Thoracic aorta (tissue), 2 donors: ENCODE measurements around the gene CDX1. TPM values are rescaled to one million over a fixed set of nuclear protein-coding genes. Genes with fewer than 3 reads are reported as not detected.

Experiments
- ATAC-seq: fragments of 150-250 bp; one replicate; pipeline ENCODE4 v1.8.0; 2017; ENCODE audit warnings: low read depth; ENCODE audit not compliant: insufficient number of reproducible peaks, low FRiP score
- DNase-seq: peaks from one replicate; pipeline ENCODE4 v3.0.0-alpha.2; 2020; ENCODE audit warnings: low spot score
- H3K27ac ChIP-seq, 2 donors: fragments of 200-600 bp; sonication (generic); 1 replicate in 1 of 2; 2 replicates in 1 of 2; pipeline ENCODE4 v1.5.1; 2016; ENCODE audit warnings: mild to moderate bottlenecking in 2 of 2, moderate library complexity in 2 of 2
- H3K27me3 ChIP-seq: fragments of 200-600 bp; sonication (generic); replicated peaks from 2 replicates; pipeline ENCODE4 v1.6.0; 2016; ENCODE audit warnings: mild to moderate bottlenecking; ENCODE audit not compliant: insufficient read depth
- H3K36me3 ChIP-seq: fragments of 200-600 bp; sonication (generic); one replicate; pipeline ENCODE4 v1.5.1; 2016
- H3K4me1 ChIP-seq, 2 donors: fragments of 200-600 bp; sonication (generic); 1 replicate in 1 of 2; 2 replicates in 1 of 2; pipeline versions ENCODE4 v1.5.1 to v1.6.0; 2016; ENCODE audit warnings: low read depth in 2 of 2, mild to moderate bottlenecking in 1 of 2; ENCODE audit not compliant: control insufficient read depth in 1 of 2
- H3K4me3 ChIP-seq: fragments of 200-600 bp; sonication (generic); 2 replicates; pipeline ENCODE4 v1.5.1; 2016; ENCODE audit warnings: mild to moderate bottlenecking
- H3K9me3 ChIP-seq: fragments of 200-600 bp; sonication (generic); 2 replicates; pipeline ENCODE4 v1.5.1; 2016
- CTCF ChIP-seq: fragments of 200-600 bp; sonication (generic); IDR thresholded peaks from one replicate; pipeline ENCODE4 v1.5.1; 2019; ENCODE audit warnings: antibody characterized with exemption
- total RNA-seq, 2 donors: library from RNA; depleted of rRNA; stranded (reverse); fragments of >200 nt; gene quantifications; one replicate each; pipeline versions ENCODE4 v1.1.0 to v1.2.3, GENCODE V29; 2016

The CDX1 gene
- total RNA-seq, 2 donors from 2014 or later, result not detected

- no peak for ATAC-seq
- no peaks in the 10 kb centered on the region for H3K27me3 ChIP-seq
- TF ChIP-seq CTCF, result no peak
Observed at GRCh38 chr5:150223474-150223873, 56.9 kb downstream of the CDX1 start.

DNA sequence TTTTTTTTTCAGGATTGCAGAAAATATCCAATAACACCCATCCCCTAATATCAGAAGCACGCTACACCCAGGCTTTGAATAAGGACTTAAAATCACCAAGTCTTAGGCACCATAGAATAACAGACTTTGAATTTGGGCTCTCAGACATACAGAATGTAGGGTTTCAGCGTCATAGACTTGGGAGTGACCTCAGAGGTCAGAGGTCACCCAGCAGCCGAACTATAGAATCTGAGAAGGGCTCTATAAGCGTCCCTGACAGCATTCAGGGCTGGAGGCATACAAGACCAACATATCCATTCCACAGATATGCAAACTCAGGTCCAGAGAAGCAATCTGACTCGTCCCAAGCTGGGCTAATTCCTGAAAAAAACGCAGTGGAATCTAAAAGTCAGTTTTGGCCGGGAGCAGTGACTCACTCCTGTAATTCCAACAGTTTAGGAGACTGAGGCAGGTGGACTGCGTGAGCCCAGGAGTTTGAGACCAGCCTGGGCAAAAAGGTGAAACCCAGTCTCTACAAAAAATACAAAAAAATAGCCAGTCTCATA lies 58.0 kb downstream of the CDX1 start:
- TF ChIP-seq CTCF, result no peak
- H3K27me3 ChIP-seq, result no peaks in the 10 kb centered on the region
- DNase-seq, result no peak
- no peaks in the 10 kb centered on the region for H3K4me1 ChIP-seq
- no peak overlapping the region for H3K27ac ChIP-seq
- no peaks in the 10 kb centered on the region for H3K9me3 ChIP-seq
- no peak for ATAC-seq
- no peak overlapping the region for H3K4me3 ChIP-seq
- no peaks in the 10 kb centered on the region for H3K36me3 ChIP-seq

More at GRCh38 chr5:150223474-150223873, 56.9 kb downstream of the CDX1 start:
- H3K4me1 ChIP-seq, result peaks cover 0 to under 1% of the 10 kb centered on the region in 2 donors
- H3K9me3 ChIP-seq, result no peaks in the 10 kb centered on the region
- no peaks in the 10 kb centered on the region for H3K36me3 ChIP-seq
- DNase-seq, result no peak
- H3K27ac ChIP-seq, result no peak overlapping the region
- no peak overlapping the region for H3K4me3 ChIP-seq

DNA sequence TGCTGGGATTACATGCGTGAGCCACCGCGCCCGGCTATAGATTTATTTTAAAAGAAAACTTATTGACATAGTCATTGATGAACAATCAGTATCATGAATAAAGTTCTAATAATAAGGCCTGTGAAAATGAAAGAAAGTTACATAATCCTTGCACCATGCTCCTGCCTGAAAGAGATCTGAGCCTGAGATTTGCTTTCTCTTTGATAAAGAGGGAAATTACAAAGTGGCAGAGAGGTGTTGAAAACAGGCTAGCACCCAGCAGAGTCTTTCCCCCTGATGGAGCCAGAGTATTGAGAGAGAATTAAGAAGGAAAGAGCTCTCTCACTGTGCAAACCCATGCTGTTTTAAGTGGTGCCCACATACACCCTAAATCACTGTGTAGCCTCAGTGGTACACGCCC lies 60.5 kb downstream of the CDX1 start:
- Histone ChIP-seq H3K9me3 (no peaks in the 10 kb centered on the region), H3K4me3 (no peak overlapping the region), H3K27ac (no peak overlapping the region), H3K4me1 (no peaks in the 10 kb centered on the region), H3K36me3 (no peaks in the 10 kb centered on the region), H3K27me3 (no peaks in the 10 kb centered on the region)
- no peak for TF ChIP-seq CTCF
- ATAC-seq (no peak), DNase-seq (no peak)

DNA sequence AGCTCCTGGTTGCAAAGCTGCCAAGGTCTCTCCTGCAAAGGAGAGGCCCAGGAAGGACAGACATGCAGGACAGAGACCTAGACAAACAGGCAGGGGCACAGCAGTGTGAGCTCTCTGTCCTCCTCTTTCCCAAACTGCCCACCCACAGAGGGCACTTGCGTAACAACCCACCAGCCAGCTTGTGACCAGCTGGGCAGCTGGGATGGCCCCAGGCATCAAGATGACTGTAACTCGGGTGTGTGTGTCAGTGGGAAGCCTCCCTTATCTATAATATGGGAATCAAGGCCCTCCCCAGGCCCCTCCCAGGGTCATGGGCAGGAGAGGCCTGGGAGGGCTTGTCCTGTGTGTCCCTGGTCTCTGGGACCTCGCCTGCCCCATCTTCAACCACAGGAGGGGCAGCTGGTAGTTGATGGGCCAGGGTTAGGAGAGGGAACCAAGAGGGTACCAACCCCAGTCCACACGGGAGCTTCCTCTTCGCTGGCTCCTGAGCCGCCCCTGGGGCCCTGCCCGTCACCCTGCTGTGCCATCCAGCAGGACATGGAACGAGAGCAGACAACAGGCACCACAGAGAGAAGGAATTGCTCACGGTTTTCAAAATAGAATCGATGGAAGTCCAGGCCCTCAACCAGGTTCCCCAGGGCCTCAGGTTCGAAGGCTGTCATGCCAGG lies 61.2 kb downstream of the CDX1 start:
- Histone ChIP-seq H3K27me3 (no peaks in the 10 kb centered on the region), H3K4me1 (no peaks in the 10 kb centered on the region), H3K9me3 (no peaks in the 10 kb centered on the region), H3K36me3 (no peaks in the 10 kb centered on the region), H3K4me3 (no peak overlapping the region), H3K27ac (no peak overlapping the region)
- DNase-seq (no peak), ATAC-seq (no peak)
- no peak for TF ChIP-seq CTCF

GRCh38 chr5:150229571-150229970 lies 63.0 kb downstream of the CDX1 start:
- ATAC-seq (no peak), DNase-seq (no peak)
- Histone ChIP-seq H3K36me3 (no peaks in the 10 kb centered on the region), H3K4me3 (no peak overlapping the region), H3K27me3 (no peaks in the 10 kb centered on the region), H3K27ac (no peak overlapping the region), H3K4me1 (no peaks in the 10 kb centered on the region), H3K9me3 (no peaks in the 10 kb centered on the region)
- no peak for TF ChIP-seq CTCF
